Activated naive CD4-positive, alpha-beta T cell (primary cell): ENCODE data around the gene CIAPIN1.
A peak's percentile ranks its signal among the peaks of the same experiment; 100 is the strongest.

Experiments used
- DNase-seq, 4 experiments: peaks; one replicate each; lab custom pipeline; 2025; lab: John Stamatoyannopoulos, UW

CIAPIN1 gene

DNA sequence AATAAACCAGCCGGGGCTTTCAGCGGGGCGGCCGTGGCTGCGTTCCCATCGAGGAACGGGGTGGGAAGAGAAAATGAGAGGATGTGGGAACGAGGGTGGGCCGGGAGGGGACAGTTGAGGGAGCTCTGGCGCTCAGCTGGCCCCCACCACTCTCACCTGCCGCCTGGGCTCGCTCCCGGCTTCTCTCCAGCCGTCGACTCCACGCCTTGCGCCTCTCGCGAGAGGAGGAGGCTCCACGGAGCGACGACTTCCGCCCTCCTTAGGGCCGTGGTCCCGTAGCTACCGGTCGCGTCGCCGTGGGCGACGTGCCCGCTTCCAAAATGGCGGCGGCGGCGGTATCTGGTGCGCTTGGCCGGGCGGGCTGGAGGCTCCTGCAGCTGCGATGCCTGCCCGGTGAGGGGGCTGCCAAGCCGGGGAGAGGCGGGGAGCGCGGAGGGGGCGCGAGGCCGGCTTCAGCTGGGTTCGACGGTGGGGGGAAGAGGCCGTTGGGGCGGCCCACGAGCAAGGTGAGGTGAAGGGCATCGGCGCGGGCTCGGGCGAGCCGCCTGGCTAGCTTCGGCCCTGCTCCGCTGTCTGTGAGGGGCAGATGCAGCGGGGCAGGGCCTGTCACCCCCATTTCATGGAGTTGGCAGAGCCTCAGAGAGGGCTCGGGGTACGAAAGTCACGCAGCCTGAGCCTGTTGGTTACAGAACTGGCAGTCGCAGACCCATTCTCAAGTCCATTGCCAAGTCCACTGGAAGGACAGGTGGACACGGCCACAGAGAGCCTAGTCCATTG is at the start of gene CIAPIN1, which contains the start of gene COQ9:
CIAPIN1 (minus strand) TSS at position 200 of the 777 bp plus-strand sequence. CDS start 6,457 bp downstream, outside the sequence.
COQ9 (plus strand) TSS at position 294 of the 777 bp plus-strand sequence; CDS start at position 321, 27 bp downstream.
- DNase-seq = peak; percentile 73 to 91 (median 82)

GRCh38 chr16:57493767-57494166 is 46.6 kb upstream of the CIAPIN1 start:
- no peak for DNase-seq

DNA sequence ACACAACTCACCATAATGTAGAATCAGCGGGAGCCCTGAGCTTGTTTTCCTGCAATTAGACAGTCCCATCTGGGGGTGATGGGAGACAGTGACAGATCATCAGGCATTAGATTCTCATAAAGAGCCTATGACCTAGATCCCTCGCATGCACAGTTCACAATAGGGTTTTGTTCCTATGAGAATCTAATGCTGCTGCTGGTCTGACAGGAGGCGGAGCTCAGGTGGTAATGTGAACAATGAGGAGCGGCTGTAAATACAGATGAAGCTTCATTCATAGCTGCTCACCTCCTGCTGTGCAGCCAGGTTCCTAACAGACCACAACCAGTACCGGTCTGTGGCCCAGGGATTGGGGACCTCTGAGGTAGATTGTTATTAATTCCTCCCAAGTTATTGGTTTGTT is 42.0 kb upstream of the CIAPIN1 start:
- DNase-seq = no peak

DNA sequence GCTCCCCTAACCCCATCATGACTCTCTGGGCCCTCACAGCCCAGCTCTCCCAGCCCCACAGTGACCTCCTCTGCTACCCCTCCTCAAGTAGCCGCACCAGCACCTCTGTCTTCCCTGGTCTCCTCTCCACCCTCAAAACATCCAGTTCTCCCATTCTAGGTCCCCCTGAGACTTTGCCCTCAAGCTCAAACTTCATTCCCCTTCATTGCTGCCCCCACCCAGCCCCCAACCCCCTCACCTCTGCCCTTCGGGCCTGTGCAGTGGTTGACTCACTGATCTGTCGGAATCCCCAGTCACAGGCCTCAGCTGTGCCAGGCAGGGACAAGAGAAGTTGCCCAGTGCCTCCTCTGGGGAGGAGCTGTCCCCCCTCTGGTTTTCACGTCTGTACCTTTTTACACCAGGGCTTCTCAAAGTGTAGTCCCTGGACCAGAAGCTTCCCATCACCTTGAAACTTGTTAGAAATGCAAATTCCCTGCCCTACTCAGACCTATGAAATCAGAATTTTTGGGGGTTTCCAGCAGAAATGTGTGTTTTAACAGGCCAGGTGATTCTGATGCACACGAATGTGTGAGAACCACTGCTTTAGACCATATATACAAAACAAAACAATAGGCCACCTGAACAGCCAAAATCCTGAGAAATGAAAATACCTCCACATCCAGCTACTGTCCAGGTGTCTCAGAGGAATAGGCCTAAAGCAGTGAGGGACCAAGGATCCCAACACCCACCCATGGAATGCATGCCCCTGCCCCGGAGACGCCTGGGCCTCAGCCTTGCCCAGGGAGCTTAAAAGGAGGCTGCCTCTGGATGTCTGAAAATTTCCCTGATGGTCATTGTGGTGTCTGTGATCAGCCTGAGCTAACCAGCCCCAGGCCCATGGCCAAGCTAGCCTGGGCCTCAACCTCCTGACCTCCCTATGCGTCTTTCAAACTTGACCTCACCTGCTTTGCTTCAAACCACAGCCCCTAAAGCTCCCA is 40.0 kb upstream of the CIAPIN1 start:
- no peak for DNase-seq

GRCh38 chr16:57485916-57486857 is 39.0 kb upstream of the CIAPIN1 start, which contains the start of gene DOK4:
DOK4 (minus strand) TSS chr16:57486493; CDS start chr16:57479507, 6,986 bp downstream.
- DNase-seq = peak; percentile 44 to 78 (median 55)

GRCh38 chr16:57485091-57485915 is 38.1 kb upstream of the CIAPIN1 start:
- DNase-seq = no peak

- DNase-seq = no peak
Measured at GRCh38 chr16:57484515-57485005, 37.4 kb upstream of the CIAPIN1 start.

GRCh38 chr16:57483725-57484514 is 36.7 kb upstream of the CIAPIN1 start:
- DNase-seq = no peak

DNA sequence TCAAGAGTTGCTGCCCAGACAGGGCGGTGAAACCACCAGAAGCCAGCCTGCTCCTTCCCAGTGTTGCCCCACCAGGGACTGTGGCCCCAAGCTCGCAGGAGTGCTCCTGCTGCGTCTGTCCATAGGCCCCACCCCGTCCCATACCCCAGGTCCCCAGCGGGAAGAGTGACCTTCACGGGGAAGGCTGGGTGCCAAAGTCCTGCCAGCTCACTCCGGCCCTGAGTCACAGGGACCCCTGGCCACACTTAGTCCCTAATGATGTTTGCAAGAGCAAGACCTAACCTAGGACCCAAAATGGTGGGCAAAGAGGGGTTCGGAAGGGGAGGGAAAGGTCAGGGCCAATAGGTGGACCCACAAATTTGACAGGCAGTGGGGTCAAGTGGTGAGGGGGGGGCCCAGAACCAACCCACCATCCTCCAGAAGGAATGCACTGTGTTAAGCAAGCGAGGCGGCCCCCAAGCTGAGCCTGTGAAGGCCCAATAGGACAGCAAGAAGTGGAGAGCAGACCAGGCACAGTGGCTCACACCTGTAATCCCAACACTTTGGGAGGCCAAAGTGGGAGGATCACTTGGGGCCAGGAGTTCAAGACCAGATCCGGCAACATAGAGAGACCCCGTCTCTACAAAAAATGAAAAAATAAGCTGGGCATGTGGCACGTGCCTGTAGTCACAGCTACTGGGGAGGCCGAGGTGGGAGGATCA is 35.8 kb upstream of the CIAPIN1 start:
- DNase-seq = no peak

DNA sequence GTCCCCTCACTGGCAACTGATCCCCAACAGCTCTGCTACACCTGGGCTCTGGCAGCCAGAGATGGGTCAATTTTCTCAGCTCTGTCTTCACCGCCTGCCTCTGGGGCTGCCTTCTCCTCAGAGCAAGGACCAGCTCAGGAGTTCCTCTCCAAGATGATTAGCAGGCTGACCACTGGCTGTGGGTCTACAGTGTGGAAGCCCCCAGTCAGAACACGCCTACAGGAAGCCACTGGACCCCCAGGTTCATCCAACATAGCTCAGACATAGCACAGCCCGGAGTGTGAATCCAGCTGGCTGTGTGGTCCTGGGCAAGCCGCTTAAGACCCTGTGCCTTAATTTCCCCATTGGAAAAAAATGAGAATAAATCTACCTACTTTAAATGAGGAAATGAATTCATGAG is 34.2 kb upstream of the CIAPIN1 start:
- DNase-seq = no peak

DNA sequence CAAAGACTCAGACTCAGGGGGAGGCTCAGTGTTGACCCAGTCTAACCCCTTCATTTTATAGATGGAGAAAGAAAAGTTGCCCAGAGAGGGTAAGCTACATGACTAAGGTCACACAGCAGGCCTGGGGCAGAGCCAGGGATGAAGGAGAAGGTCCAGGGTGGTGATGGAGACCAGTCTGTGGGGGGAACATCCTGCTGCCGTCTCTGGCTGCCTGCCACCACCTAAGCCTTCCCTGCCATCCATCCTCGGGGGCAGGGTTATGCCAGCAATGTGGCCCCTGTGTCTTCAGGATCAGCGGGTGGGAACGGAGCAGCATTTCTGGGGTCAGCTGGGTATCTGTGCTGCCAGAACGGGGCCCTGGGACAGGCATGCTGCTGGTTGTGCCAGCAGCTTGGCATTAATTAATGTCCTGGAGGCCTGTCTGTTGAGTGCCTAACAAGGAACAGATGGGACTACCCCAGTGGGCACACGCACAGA is 33.6 kb upstream of the CIAPIN1 start:
- DNase-seq = no peak

DNA sequence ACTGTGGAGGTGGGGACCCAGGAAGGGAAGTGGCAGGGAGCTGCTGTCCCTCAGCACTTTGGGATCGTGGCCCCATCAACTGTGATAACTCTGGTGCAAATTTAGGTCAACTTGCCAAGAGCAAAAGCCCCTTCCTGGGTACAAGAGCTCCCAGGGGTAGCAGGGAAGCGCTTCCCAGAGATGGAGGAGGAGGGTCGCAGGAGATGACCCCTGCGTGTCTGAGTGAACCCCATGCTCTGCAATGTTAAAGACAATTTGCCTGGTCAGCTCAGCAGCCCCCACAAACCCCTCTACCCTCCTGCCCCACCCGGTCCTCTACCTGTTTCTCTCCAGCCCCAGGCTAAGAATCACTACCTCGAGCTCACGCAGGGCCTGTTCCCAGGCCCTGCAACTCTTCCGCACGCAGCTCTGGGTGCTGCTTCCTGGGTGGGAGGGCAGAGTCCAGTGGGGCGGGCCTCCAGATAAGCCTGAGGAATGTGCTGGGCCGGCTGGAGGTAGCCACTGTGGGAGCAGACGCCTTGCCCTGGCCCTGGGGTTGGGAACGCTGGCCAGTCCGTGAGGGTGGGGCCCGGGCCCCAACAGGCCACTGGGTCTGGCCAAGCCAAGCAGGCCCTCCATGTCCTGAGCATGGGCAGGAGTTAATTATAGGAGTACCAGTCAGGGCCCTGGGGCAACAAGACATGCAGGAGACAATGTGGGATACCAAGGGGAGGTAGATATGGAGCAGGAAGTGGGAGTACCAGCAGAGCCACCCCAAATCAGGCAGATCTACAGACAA is 33.0 kb upstream of the CIAPIN1 start:
- DNase-seq = no peak

GRCh38 chr16:57479205-57479975 is 32.2 kb upstream of the CIAPIN1 start:
- no peak for DNase-seq

DNA sequence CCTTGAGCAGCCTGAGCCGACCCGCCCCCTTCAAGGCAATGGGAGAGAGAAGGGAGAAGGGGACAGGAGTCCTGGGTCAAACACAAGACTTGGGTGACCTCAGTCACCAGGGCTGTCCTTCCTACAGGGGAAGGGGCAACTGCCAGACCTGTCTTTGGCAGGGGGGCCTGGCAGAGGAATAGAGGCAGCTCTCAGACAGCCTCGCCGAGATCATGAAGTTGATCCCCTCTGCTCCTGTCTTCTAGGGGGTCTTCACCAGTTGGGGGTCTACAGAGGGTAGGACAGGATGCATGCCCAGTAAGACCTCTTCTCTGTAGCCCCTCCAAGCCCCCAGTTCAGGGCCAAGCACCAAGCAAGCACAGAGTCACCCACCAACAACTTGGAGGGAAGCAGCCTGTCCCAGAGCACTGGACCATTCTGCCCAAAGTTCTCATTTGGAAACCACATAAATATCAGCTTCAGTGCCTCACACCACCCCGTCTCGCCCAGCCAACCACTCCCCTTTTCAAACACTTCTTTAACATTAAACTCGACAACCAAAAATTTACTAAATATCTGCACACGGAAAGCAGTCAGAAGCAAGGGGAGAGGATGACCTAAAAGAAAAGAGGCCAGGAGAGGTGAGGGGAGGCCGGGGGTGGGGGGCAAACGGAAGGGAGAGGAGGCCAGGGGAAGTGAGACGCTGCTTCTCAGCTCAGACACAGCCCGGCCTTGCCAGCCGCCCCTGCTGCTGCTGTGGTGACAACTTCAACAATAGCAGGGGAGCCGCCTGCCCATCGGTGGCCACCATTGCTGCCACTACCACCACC is 31.4 kb upstream of the CIAPIN1 start:
- no peak for DNase-seq

DNA sequence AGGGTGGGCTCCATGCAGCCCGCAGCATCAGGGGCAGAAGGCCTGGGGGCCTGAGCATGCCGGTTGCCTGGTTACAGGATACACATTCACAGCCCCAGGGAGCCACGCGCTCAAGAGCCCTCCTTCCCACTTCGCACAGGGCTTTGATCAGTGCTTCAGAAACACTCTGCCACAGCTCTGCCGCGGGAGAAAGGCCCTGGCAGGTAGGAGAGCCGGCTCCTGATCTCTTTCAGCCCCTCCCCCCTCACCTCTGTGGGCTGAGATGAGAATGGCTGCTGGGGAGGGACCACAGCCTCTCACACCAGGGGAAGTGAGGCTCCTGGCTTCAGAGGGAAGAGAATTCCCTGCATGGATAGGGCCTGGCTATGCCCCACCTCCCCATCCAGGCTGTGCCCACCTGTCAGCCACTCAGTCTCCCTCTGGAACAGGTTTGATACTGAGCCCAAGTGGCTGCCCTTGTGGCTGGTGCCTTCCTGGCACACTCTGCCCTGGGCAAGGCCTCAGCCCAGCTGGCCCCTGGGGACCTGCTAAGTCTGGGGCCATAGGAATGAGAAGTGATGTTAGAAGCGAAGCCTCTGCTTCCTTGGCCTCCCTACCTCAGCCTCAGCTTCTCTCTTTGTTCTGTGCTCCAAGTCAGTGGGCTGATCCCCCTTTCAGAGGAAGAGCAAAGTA is 30.5 kb upstream of the CIAPIN1 start:
- no peak for DNase-seq
